SJSA1 (cell line): ENCODE measurements around the gene GRID1. TPM values are rescaled to one million over a fixed set of nuclear protein-coding genes. Genes with fewer than 3 reads are reported as not detected.

Source experiments
- DNase-seq, 2 experiments: peaks; one replicate each; pipeline ENCODE4 v3.0.0-alpha.2; 2015 to 2020; ENCODE audit warnings: low spot score in 2 of 2, low read depth in 1 of 2
- H3K27ac ChIP-seq: fragments of 250-450 bp; sonication (Bioruptor Pico); 2 replicates; pipeline ENCODE4 v1.5.1; 2020; ENCODE audit warnings: mild to moderate bottlenecking, moderate library complexity
- H3K27me3 ChIP-seq: fragments of 250-450 bp; sonication (Bioruptor Pico); replicated peaks from 2 replicates; pipeline ENCODE4 v1.5.1; 2020; ENCODE audit warnings: mild to moderate bottlenecking, moderate library complexity
- H3K36me3 ChIP-seq: fragments of 250-450 bp; sonication (Bioruptor Pico); 2 replicates; pipeline ENCODE4 v1.5.1; 2020; ENCODE audit warnings: mild to moderate bottlenecking
- H3K4me1 ChIP-seq: fragments of 250-450 bp; sonication (Bioruptor Pico); replicated peaks from 2 replicates; pipeline ENCODE4 v1.6.1; 2021; ENCODE audit warnings: mild to moderate bottlenecking
- H3K4me3 ChIP-seq: fragments of 250-450 bp; sonication (Bioruptor Pico); 2 replicates; pipeline ENCODE4 v1.5.1; 2020; ENCODE audit warnings: mild to moderate bottlenecking
- H3K9me3 ChIP-seq: fragments of 250-450 bp; sonication (Bioruptor Pico); replicated peaks from 2 replicates; pipeline ENCODE4 v1.5.1; 2020; ENCODE audit warnings: mild to moderate bottlenecking
- total RNA-seq: library from RNA; depleted of rRNA; stranded (reverse); fragments of >200 nt; shearing (Covaris generic); gene quantifications from 2 replicates; pipeline ENCODE4 v1.2.3, GENCODE V29; 2014

Gene GRID1
- total RNA-seq, 1 experiment from 2014 or later, result 0.05 TPM

GRCh38 chr10:86190291-86190690 lies 176.3 kb downstream of the GRID1 start:
- peak in 1 of 2 experiments; percentile 22 for DNase-seq
- no peaks in the 10 kb centered on the region for H3K4me1 ChIP-seq
- H3K9me3 ChIP-seq, result no peaks in the 10 kb centered on the region
- H3K36me3 ChIP-seq, result no peaks in the 10 kb centered on the region
- H3K4me3 ChIP-seq, result no peak overlapping the region
- no peak overlapping the region for H3K27ac ChIP-seq
- no peaks in the 10 kb centered on the region for H3K27me3 ChIP-seq

- H3K4me1 ChIP-seq, result no peaks in the 10 kb centered on the region
- no peaks in the 10 kb centered on the region for H3K27me3 ChIP-seq
- no peak overlapping the region for H3K4me3 ChIP-seq
- no peaks in the 10 kb centered on the region for H3K9me3 ChIP-seq
- peak in 1 of 2 experiments; percentile 37 for DNase-seq
- H3K36me3 ChIP-seq, result no peaks in the 10 kb centered on the region
- no peak overlapping the region for H3K27ac ChIP-seq
These were observed 176.7 kb downstream of the GRID1 start for GRCh38 chr10:86189891-86190290.

GRCh38 chr10:86188796-86189558 lies 177.6 kb downstream of the GRID1 start:
- DNase-seq, result no peak
- Histone ChIP-seq H3K4me1 (no peaks in the 10 kb centered on the region), H3K27me3 (no peaks in the 10 kb centered on the region), H3K36me3 (no peaks in the 10 kb centered on the region), H3K27ac (no peak overlapping the region), H3K4me3 (no peak overlapping the region), H3K9me3 (no peaks in the 10 kb centered on the region)

GRCh38 chr10:86188326-86188725 lies 178.3 kb downstream of the GRID1 start:
- H3K4me1 ChIP-seq, result no peaks in the 10 kb centered on the region
- no peaks in the 10 kb centered on the region for H3K27me3 ChIP-seq
- DNase-seq, result no peak

DNA sequence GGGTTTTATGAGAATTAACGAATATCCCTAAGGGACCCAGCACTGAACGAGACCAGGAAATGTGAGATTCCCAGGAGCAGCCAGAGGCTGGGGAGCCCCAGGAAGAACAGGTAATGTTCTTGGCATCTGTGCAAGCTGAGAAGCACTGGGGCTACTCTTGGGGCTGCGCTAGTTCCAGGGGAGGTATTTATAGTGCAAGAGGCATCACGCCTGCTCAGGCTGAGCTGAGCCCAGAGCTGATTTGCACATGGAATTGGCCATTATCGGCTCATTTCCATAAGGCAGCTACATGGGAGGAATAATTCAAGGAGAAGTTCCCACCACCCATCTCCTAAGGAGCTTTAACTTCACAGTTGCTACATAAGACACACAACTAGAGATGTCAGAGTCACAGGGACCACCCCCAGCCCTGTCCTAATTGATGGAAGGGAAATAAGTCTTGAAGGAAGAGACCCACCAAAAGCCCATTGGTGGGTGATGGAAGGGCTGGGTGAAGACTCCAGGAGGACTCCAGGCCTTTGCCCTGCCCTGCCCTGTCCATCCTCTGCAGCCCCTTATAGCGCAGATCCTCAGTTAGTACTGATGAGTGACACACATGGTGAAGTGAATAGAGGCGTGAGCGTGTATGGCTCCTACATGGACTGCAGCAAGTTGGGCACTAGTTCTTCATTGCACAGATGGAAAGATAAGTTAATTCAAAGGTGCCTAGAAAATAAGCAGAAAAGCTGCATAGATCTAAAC lies 178.9 kb downstream of the GRID1 start:
- no peaks in the 10 kb centered on the region for H3K9me3 ChIP-seq

More at GRCh38 chr10:86188326-86188725, 178.3 kb downstream of the GRID1 start:
- Histone ChIP-seq H3K4me3 (no peak overlapping the region), H3K9me3 (no peaks in the 10 kb centered on the region), H3K27ac (no peak overlapping the region), H3K36me3 (no peaks in the 10 kb centered on the region)

DNA sequence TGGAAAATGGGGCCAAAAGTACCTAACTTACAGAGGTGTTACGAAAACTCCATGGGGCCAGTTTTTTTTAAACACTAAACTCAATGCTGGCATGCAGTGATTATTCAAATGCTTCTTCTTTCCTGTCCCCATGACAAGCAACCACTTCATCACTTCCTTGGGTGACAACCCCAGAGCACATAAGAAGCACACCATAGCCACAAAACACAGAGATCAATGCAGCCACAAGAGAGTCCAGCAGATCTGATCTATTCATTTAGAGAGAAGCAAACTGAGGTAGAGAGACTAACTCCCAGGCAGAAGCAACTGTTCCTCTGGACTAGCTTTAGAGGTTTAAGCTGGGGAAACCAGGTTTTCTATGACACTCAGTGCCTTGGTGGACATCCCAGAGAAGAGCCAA lies 180.0 kb downstream of the GRID1 start:
- Histone ChIP-seq H3K27ac (no peak overlapping the region), H3K9me3 (no peaks in the 10 kb centered on the region), H3K36me3 (no peaks in the 10 kb centered on the region), H3K4me3 (no peak overlapping the region), H3K4me1 (no peaks in the 10 kb centered on the region), H3K27me3 (0 out of 2 replicates have a peak, but pooled peaks cover 8% of the 10 kb centered on the region)
- no peak for DNase-seq

More for the DNA sequence above, 178.9 kb downstream of the GRID1 start:
- Histone ChIP-seq H3K27me3 (0 out of 2 replicates have a peak, but pooled peaks cover 3% of the 10 kb centered on the region), H3K4me3 (no peak overlapping the region), H3K4me1 (no peaks in the 10 kb centered on the region), H3K36me3 (no peaks in the 10 kb centered on the region), H3K27ac (no peak overlapping the region)
- DNase-seq, result no peak

GRCh38 chr10:86182595-86182994 lies 184.0 kb downstream of the GRID1 start:
- no peaks in the 10 kb centered on the region for H3K36me3 ChIP-seq
- no peaks in the 10 kb centered on the region for H3K4me1 ChIP-seq
- no peak for DNase-seq
- no peak overlapping the region for H3K4me3 ChIP-seq
- no peak overlapping the region for H3K27ac ChIP-seq
- no peaks in the 10 kb centered on the region for H3K9me3 ChIP-seq
- H3K27me3 ChIP-seq, result 0 out of 2 replicates have a peak, but pooled peaks cover 8% of the 10 kb centered on the region

GRCh38 chr10:86182150-86182549 lies 184.4 kb downstream of the GRID1 start:
- no peak for DNase-seq
- Histone ChIP-seq H3K27me3 (0 out of 2 replicates have a peak, but pooled peaks cover 8% of the 10 kb centered on the region), H3K4me1 (no peaks in the 10 kb centered on the region), H3K36me3 (no peaks in the 10 kb centered on the region), H3K4me3 (no peak overlapping the region), H3K27ac (no peak overlapping the region), H3K9me3 (no peaks in the 10 kb centered on the region)

- Histone ChIP-seq H3K36me3 (no peaks in the 10 kb centered on the region), H3K4me1 (no peaks in the 10 kb centered on the region), H3K4me3 (no peak overlapping the region), H3K27me3 (0 out of 2 replicates have a peak, but pooled peaks cover 8% of the 10 kb centered on the region), H3K9me3 (no peaks in the 10 kb centered on the region), H3K27ac (no peak overlapping the region)
- no peak for DNase-seq
These were observed 185.7 kb downstream of the GRID1 start for GRCh38 chr10:86180861-86181260.

- DNase-seq, result no peak
- Histone ChIP-seq H3K27ac (no peak overlapping the region), H3K4me3 (no peak overlapping the region), H3K9me3 (no peaks in the 10 kb centered on the region), H3K27me3 (0 out of 2 replicates have a peak, but pooled peaks cover 8% of the 10 kb centered on the region), H3K36me3 (no peaks in the 10 kb centered on the region), H3K4me1 (no peaks in the 10 kb centered on the region)
These were observed 186.6 kb downstream of the GRID1 start for GRCh38 chr10:86179961-86180360.

- Histone ChIP-seq H3K27ac (no peak overlapping the region), H3K4me1 (no peaks in the 10 kb centered on the region), H3K36me3 (no peaks in the 10 kb centered on the region), H3K4me3 (no peak overlapping the region), H3K9me3 (no peaks in the 10 kb centered on the region), H3K27me3 (0 out of 2 replicates have a peak, but pooled peaks cover 8% of the 10 kb centered on the region)
- DNase-seq, result no peak
These were observed 187.5 kb downstream of the GRID1 start for GRCh38 chr10:86179153-86179524.

GRCh38 chr10:86178401-86179152 lies 188.0 kb downstream of the GRID1 start:
- peak in 1 of 2 experiments; percentile 5 for DNase-seq
- Histone ChIP-seq H3K36me3 (no peaks in the 10 kb centered on the region), H3K9me3 (no peaks in the 10 kb centered on the region), H3K4me1 (no peaks in the 10 kb centered on the region), H3K27me3 (0 out of 2 replicates have a peak, but pooled peaks cover 8% of the 10 kb centered on the region), H3K4me3 (no peak overlapping the region), H3K27ac (no peak overlapping the region)

DNA sequence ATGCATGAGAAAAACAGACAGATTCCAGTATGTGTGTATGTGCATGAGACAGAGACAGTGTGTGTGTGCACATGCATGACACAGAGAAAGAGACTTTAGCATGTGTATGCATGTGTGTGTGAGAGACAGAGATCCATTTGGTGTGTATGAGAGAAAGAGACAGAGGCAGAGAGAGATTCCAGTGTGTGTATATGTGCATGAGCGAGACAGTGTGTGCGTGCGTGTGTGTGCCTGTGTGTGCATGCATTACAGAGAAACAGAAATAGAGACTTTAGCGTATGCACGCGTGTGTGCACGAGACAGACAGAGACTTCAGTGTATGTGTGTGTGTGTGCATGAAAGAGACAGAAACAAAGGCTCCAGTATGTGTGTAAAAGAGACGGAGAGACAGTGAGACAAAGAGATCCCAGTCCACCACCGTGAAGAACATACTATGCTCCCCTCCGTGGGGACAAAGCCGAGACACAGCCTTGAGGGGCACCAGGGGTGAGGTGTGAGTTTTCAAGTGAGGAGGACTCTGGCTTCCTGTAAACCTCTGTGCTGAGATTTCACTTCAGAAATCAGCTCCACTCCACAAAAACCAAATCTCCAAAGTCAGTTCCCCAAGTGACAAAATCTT lies 188.9 kb downstream of the GRID1 start:
- H3K9me3 ChIP-seq, result no peaks in the 10 kb centered on the region
- no peaks in the 10 kb centered on the region for H3K36me3 ChIP-seq
- DNase-seq, result no peak
- no peaks in the 10 kb centered on the region for H3K4me1 ChIP-seq
- H3K27me3 ChIP-seq, result 0 out of 2 replicates have a peak, but pooled peaks cover 4% of the 10 kb centered on the region
- no peak overlapping the region for H3K27ac ChIP-seq
- H3K4me3 ChIP-seq, result no peak overlapping the region
